ENCODE results near the gene SV2A. TPM values are rescaled to one million over a fixed set of nuclear protein-coding genes. Genes with fewer than 3 reads are reported as not detected.

Gene SV2A
- total RNA-seq, 3 donors from 2014 or later, result 0.32 to 3.6 (median 2.2) TPM

GRCh38 chr1:149885339-149886120 lies 32.1 kb downstream of the SV2A start:
- DNase-seq (ENCODE audit: low spot score in 2 of 2), result peak; percentile 88 to 92
- H3K4me3 ChIP-seq, result peak overlapping the region; percentile 69 to 83 (median 78)
- no peaks in the 10 kb centered on the region for H3K36me3 ChIP-seq
- peaks cover 0 to 13% of the 10 kb centered on the region in 2 donors for H3K4me1 ChIP-seq
- intact Hi-C loops (cut with DNase I; ENCODE audit: low total_unique reads), result no loop called here
- H3K27ac ChIP-seq, result peak overlapping the region; percentile 99 to 100
- TF ChIP-seq POLR2A (IDR thresholded peaks at IDR 0.05) (no peak), POLR2AphosphoS5 (IDR thresholded peaks at IDR 0.05) (peak; percentile 65 to 88 (median 78)), CTCF (IDR thresholded peaks at IDR 0.05) (peak in 1 of 3 donors; percentile 27)
- H3K9me3 ChIP-seq, result no peaks in the 10 kb centered on the region
- no peaks in the 10 kb centered on the region for H3K27me3 ChIP-seq

GRCh38 chr1:149884433-149885338 lies 33.0 kb downstream of the SV2A start:
- intact Hi-C loops (cut with DNase I; ENCODE audit: low total_unique reads), result no loop called here
- H3K4me1 ChIP-seq, result peaks cover 0 to 13% of the 10 kb centered on the region in 2 donors
- H3K27ac ChIP-seq, result peak overlapping the region; percentile 99 to 100
- peak overlapping the region; percentile 69 to 83 (median 78) for H3K4me3 ChIP-seq
- TF ChIP-seq CTCF (IDR thresholded peaks at IDR 0.05), result no peak
- TF ChIP-seq POLR2AphosphoS5 (IDR thresholded peaks at IDR 0.05), result no peak
- no peak for TF ChIP-seq POLR2A (IDR thresholded peaks at IDR 0.05)
- DNase-seq (ENCODE audit: low spot score in 2 of 2), result no peak
- H3K9me3 ChIP-seq, result no peaks in the 10 kb centered on the region
- no peaks in the 10 kb centered on the region for H3K27me3 ChIP-seq
- no peaks in the 10 kb centered on the region for H3K36me3 ChIP-seq

GRCh38 chr1:149883598-149884247 lies 33.9 kb downstream of the SV2A start:
- H3K4me3 ChIP-seq, result peak overlapping the region in 1 of 3 donors; percentile 78
- intact Hi-C loops (cut with DNase I; ENCODE audit: low total_unique reads), result no loop called here
- TF ChIP-seq POLR2A (IDR thresholded peaks at IDR 0.05) (no peak), POLR2AphosphoS5 (IDR thresholded peaks at IDR 0.05) (no peak), CTCF (IDR thresholded peaks at IDR 0.05) (no peak)
- DNase-seq (ENCODE audit: low spot score in 2 of 2), result no peak
- H3K27ac ChIP-seq, result no peak overlapping the region
- no peaks in the 10 kb centered on the region for H3K36me3 ChIP-seq
- H3K9me3 ChIP-seq, result no peaks in the 10 kb centered on the region
- peaks cover 0 to 13% of the 10 kb centered on the region in 2 donors for H3K4me1 ChIP-seq
- H3K27me3 ChIP-seq, result no peaks in the 10 kb centered on the region

- no peak overlapping the region for H3K4me3 ChIP-seq
- H3K9me3 ChIP-seq, result no peaks in the 10 kb centered on the region
- no peak overlapping the region for H3K27ac ChIP-seq
- no peak for DNase-seq (ENCODE audit: low spot score in 2 of 2)
- no peak for TF ChIP-seq POLR2AphosphoS5 (IDR thresholded peaks at IDR 0.05)
- no peak for TF ChIP-seq POLR2A (IDR thresholded peaks at IDR 0.05)
- TF ChIP-seq CTCF (IDR thresholded peaks at IDR 0.05), result no peak
- peaks cover 0 to 13% of the 10 kb centered on the region in 2 donors for H3K4me1 ChIP-seq
- no peaks in the 10 kb centered on the region for H3K27me3 ChIP-seq
- no peaks in the 10 kb centered on the region for H3K36me3 ChIP-seq
- intact Hi-C loops (cut with DNase I; ENCODE audit: low total_unique reads), result no loop called here
Measured at GRCh38 chr1:149881876-149882275, 35.8 kb downstream of the SV2A start.
